LNCaP clone FGC (cell line): ENCODE data around the gene ULBP2.

Experiments
- DNase-seq: peaks from one replicate; pipeline ENCODE4 v3.0.0-alpha.2; 2011; ENCODE audit warnings: low read depth
- H3K4me3 ChIP-seq: 2 replicates; pipeline ENCODE4 v1.5.1; 2011; ENCODE audit warnings: mild to moderate bottlenecking, low read depth, low read length, control low read depth
- CTCF ChIP-seq: IDR thresholded peaks from 2 replicates; pipeline ENCODE4 v1.5.1; 2012; ENCODE audit warnings: mild to moderate bottlenecking; ENCODE audit not compliant: control insufficient read depth, insufficient read depth; ENCODE audit errors: extremely low read depth

ULBP2 gene

GRCh38 chr6:149941583-149942460 is at the start of gene ULBP2:
TSS of gene ULBP2 (plus strand) at chr6:149942014. CDS start at chr6:149942073, 59 bp downstream.
- DNase-seq, result peak; percentile 28
- no peak for TF ChIP-seq CTCF
- peak within 1 kb of the TSS; percentile 59 for H3K4me3 ChIP-seq

- peak; percentile 46 for DNase-seq
- no peak for TF ChIP-seq CTCF
- no peak overlapping the region for H3K4me3 ChIP-seq
Observed at GRCh38 chr6:149895048-149895590, 46.7 kb upstream of the ULBP2 start.

GRCh38 chr6:149895833-149896271 is 46.0 kb upstream of the ULBP2 start:
- H3K4me3 ChIP-seq, result no peak overlapping the region
- DNase-seq, result peak; percentile 15
- TF ChIP-seq CTCF, result no peak

- no peak overlapping the region for H3K4me3 ChIP-seq
- no peak for TF ChIP-seq CTCF
- no peak for DNase-seq
Observed at GRCh38 chr6:149896491-149896890, 45.3 kb upstream of the ULBP2 start.

- H3K4me3 ChIP-seq, result no peak overlapping the region
- TF ChIP-seq CTCF, result no peak
- no peak for DNase-seq
Observed at GRCh38 chr6:149897015-149897697, 44.7 kb upstream of the ULBP2 start.

GRCh38 chr6:149897855-149898744 is 43.7 kb upstream of the ULBP2 start, which contains the start of gene RAET1E:
TSS of gene RAET1E (minus strand) at chr6:149898113. CDS start at chr6:149890901, 7,212 bp downstream.
- no peak within 1 kb of the TSS for H3K4me3 ChIP-seq

More at GRCh38 chr6:149897855-149898744, 43.7 kb upstream of the ULBP2 start, which contains the start of gene RAET1E:
- no peak for TF ChIP-seq CTCF
- DNase-seq, result no peak
